GM18499 (cell line): ENCODE data around the gene MIPEP.

Experiments
- ATAC-seq: cut with Tn5 transposase; IDR thresholded peaks from one replicate; pipeline ENCODE4 v1.9.1; 2021; ENCODE audit warnings: moderate number of reproducible peaks; ENCODE audit not compliant: insufficient read depth, unreplicated experiment

The MIPEP gene

GRCh38 chr13:23695711-23696464 is 193.3 kb downstream of the MIPEP start:
- ATAC-seq, result peak; percentile 58

GRCh38 chr13:23695196-23695595 is 194.0 kb downstream of the MIPEP start:
- ATAC-seq, result no peak

GRCh38 chr13:23692816-23693215 is 196.4 kb downstream of the MIPEP start:
- ATAC-seq, result no peak

- ATAC-seq, result no peak
Observed at GRCh38 chr13:23690668-23691067, 198.5 kb downstream of the MIPEP start.

- no peak for ATAC-seq
Observed at GRCh38 chr13:23688336-23688735, 200.9 kb downstream of the MIPEP start.

GRCh38 chr13:23687614-23688013 is 201.6 kb downstream of the MIPEP start:
- no peak for ATAC-seq

GRCh38 chr13:23686948-23687347 is 202.3 kb downstream of the MIPEP start:
- no peak for ATAC-seq

GRCh38 chr13:23685416-23685815 is 203.8 kb downstream of the MIPEP start:
- ATAC-seq, result no peak

- ATAC-seq, result no peak
Observed at GRCh38 chr13:23684647-23685046, 204.6 kb downstream of the MIPEP start.

GRCh38 chr13:23683084-23683483 is 206.1 kb downstream of the MIPEP start:
- ATAC-seq, result no peak

- no peak for ATAC-seq
Observed at GRCh38 chr13:23680845-23681669, 208.1 kb downstream of the MIPEP start.
